Tibial artery (tissue), 4 donors: ENCODE results near the gene ZCCHC7.

Experiments
- DNase-seq, 2 donors: peaks; one replicate each; pipeline ENCODE4 v3.0.0-alpha.2; 2019
- H3K27ac ChIP-seq, 2 donors: fragments of 200-600 bp; sonication (generic) in 1 of 2; 1 replicate in 1 of 2; 2 replicates in 1 of 2; pipeline ENCODE4 v1.5.1; 2018 to 2019; ENCODE audit warnings: mild to moderate bottlenecking in 1 of 2
- H3K27me3 ChIP-seq, 2 donors: fragments of 200-600 bp; sonication (generic) in 1 of 2; one replicate each; pipeline versions ENCODE4 v1.5.1 to v1.6.0; 2016 to 2019
- H3K36me3 ChIP-seq, 3 donors: fragments of 200-600 bp; sonication (generic) in 2 of 3; one replicate each; pipeline ENCODE4 v1.5.1; 2016 to 2019; ENCODE audit warnings: mild to moderate bottlenecking in 2 of 3
- H3K4me1 ChIP-seq, 4 donors: fragments of 200-600 bp; sonication (generic) in 2 of 4; 1 replicate in 3 of 4; 2 replicates in 1 of 4; pipeline ENCODE4 v1.5.1; 2016 to 2019
- H3K4me3 ChIP-seq, 2 donors: fragments of 200-600 bp; sonication (generic) in 1 of 2; 1 replicate in 1 of 2; 2 replicates in 1 of 2; pipeline ENCODE4 v1.5.1; 2018 to 2019; ENCODE audit warnings: mild to moderate bottlenecking in 2 of 2
- H3K9me3 ChIP-seq, 3 donors: fragments of 200-600 bp; sonication (generic) in 1 of 3; one replicate each; pipeline ENCODE4 v1.5.1; 2016 to 2019
- CTCF ChIP-seq, 2 experiments: fragments of 200-600 bp in 1 of 2; fragments of 450-650 bp in 1 of 2; IDR thresholded peaks; one replicate each; pipeline ENCODE4 v1.5.1; 2017 to 2019; ENCODE audit warnings: antibody characterized with exemption in 2 of 2, mild to moderate bottlenecking in 1 of 2, moderate library complexity in 1 of 2
- intact Hi-C: fragments of 100-400 bp; cut with DNase I; formaldehyde crosslinking; loops from one replicate; pipeline ENCODE4 v1.15.0; 2023; ENCODE audit warnings: low total_unique reads

ZCCHC7 gene

GRCh38 chr9:37236822-37237221 is 116.4 kb downstream of the ZCCHC7 start:
- Histone ChIP-seq H3K27me3 (no peaks in the 10 kb centered on the region), H3K9me3 (no peaks in the 10 kb centered on the region), H3K4me3 (no peak overlapping the region), H3K4me1 (no peaks in the 10 kb centered on the region), H3K27ac (no peak overlapping the region), H3K36me3 (peaks cover 0 to 4% (median 0%) of the 10 kb centered on the region in 3 donors)
- intact Hi-C loops: no loop called here
- TF ChIP-seq CTCF (IDR thresholded peaks at IDR 0.05): no peak
- no peak for DNase-seq

GRCh38 chr9:37238122-37238521 is 117.7 kb downstream of the ZCCHC7 start:
- Histone ChIP-seq H3K9me3 (no peaks in the 10 kb centered on the region), H3K27ac (no peak overlapping the region), H3K4me1 (no peaks in the 10 kb centered on the region), H3K27me3 (no peaks in the 10 kb centered on the region), H3K4me3 (no peak overlapping the region), H3K36me3 (peaks cover 0 to 4% (median 0%) of the 10 kb centered on the region in 3 donors)
- intact Hi-C loops: no loop called here
- DNase-seq: no peak
- no peak for TF ChIP-seq CTCF (IDR thresholded peaks at IDR 0.05)

- Histone ChIP-seq H3K27ac (no peak overlapping the region), H3K36me3 (no peaks in the 10 kb centered on the region), H3K4me3 (no peak overlapping the region), H3K4me1 (no peaks in the 10 kb centered on the region), H3K27me3 (no peaks in the 10 kb centered on the region), H3K9me3 (no peaks in the 10 kb centered on the region)
- intact Hi-C loops: no loop called here
- DNase-seq: no peak
- no peak for TF ChIP-seq CTCF (IDR thresholded peaks at IDR 0.05)
Measured at GRCh38 chr9:37239224-37239859, 119.0 kb downstream of the ZCCHC7 start.

GRCh38 chr9:37239921-37240320 is 119.5 kb downstream of the ZCCHC7 start:
- no peaks in the 10 kb centered on the region for H3K4me1 ChIP-seq
- DNase-seq: no peak
- TF ChIP-seq CTCF (IDR thresholded peaks at IDR 0.05): no peak
- intact Hi-C loops: no loop called here
- H3K9me3 ChIP-seq: no peaks in the 10 kb centered on the region
- no peak overlapping the region for H3K27ac ChIP-seq
- H3K27me3 ChIP-seq: no peaks in the 10 kb centered on the region
- H3K4me3 ChIP-seq: no peak overlapping the region
- H3K36me3 ChIP-seq: no peaks in the 10 kb centered on the region

GRCh38 chr9:37241340-37241739 is 121.0 kb downstream of the ZCCHC7 start:
- Histone ChIP-seq H3K27me3 (no peaks in the 10 kb centered on the region), H3K9me3 (no peaks in the 10 kb centered on the region), H3K4me1 (no peaks in the 10 kb centered on the region), H3K27ac (no peak overlapping the region), H3K36me3 (no peaks in the 10 kb centered on the region), H3K4me3 (no peak overlapping the region)
- DNase-seq: no peak
- intact Hi-C loops: no loop called here
- no peak for TF ChIP-seq CTCF (IDR thresholded peaks at IDR 0.05)

GRCh38 chr9:37242089-37242488 is 121.7 kb downstream of the ZCCHC7 start:
- intact Hi-C loops: no loop called here
- no peak for DNase-seq
- no peaks in the 10 kb centered on the region for H3K4me1 ChIP-seq

More at GRCh38 chr9:37242089-37242488, 121.7 kb downstream of the ZCCHC7 start:
- no peak overlapping the region for H3K27ac ChIP-seq
- no peaks in the 10 kb centered on the region for H3K27me3 ChIP-seq
- TF ChIP-seq CTCF (IDR thresholded peaks at IDR 0.05): no peak
- no peak overlapping the region for H3K4me3 ChIP-seq
- no peaks in the 10 kb centered on the region for H3K9me3 ChIP-seq
- H3K36me3 ChIP-seq: no peaks in the 10 kb centered on the region
